GM20431 (cell line): ENCODE measurements around the gene PDZRN3.

Source experiments
- in situ Hi-C: fragments of 300-500 bp; cut with MseI, MboI; formaldehyde crosslinking; loops from one replicate; pipeline ENCODE4 v1.15.0; 2020; ENCODE audit warnings: low sequenced_read_pairs; ENCODE audit not compliant: unreplicated experiment

The PDZRN3 gene

DNA sequence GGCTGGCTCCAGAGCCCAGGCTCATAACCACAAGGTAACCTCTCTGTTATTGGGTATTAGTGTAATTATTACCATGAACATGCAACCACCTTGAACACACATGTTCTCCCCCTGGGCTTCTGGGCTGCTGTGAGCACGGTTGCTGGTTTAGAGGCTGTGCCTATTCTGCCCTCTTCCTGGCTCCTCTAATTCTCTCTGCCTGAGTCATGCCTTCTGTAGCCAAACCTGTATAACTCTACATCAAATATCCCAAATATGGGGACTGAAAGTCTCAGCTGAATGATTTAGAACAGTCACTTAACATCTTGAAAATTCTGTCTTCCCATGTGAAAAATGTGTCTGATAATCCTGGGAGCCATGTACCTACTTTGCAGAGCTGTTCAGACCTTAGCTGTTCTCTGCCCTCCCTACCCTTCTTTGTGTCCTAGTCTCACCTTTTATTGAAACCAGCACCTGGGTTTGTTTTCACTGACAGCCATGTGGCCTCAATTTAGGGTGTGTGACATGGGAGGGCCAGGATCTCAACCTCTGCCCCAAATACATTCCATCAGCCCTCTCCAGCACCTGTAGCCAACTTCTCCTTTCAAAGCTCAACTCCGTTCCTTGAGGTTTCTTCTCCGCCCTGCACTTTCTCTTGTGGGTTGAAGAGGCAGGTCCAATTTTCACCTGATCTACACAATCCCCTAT is 60.7 kb downstream of the PDZRN3 start:
- in situ Hi-C loops, result no loop called here

GRCh38 chr3:73561494-73561893 is 63.2 kb downstream of the PDZRN3 start:
- in situ Hi-C loops, result no loop called here

DNA sequence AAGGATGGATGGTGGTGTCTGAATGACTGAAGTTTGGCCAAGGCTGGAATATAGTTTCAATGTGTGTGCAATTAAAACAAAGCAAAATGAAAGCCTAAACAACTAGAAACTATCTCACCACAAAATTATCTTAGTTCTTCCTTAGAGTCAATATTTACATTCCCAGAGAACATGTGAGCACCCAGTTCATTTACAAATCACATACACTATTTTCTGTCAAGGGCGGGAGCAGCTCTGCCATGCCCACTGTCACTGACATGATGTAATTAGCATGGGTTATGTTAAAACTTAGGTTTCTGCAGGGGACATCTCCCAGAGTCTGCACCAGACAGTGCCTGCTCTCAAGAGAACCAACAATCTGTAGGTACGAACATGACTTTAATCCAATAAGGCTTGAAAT is 65.0 kb downstream of the PDZRN3 start:
- in situ Hi-C loops, result no loop called here

DNA sequence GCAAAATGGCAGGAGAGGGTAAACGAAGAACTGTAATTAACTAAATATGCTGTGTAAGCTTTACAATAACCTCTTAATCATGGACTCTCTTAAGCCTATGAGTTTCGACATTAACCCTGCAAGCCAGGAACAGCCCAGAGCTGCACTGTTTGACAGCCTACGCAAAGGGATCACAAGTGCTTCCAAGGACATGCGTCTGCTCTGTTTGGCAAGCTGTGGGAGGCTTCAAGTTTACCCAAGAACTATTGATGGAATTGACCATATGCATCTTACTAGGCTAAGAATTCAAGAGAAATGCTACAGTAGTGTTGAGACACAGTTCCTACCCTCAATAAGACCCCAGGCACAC is 66.0 kb downstream of the PDZRN3 start:
- in situ Hi-C loops, result no loop called here

GRCh38 chr3:73557986-73558726 is 66.6 kb downstream of the PDZRN3 start:
- in situ Hi-C loops, result no loop called here

DNA sequence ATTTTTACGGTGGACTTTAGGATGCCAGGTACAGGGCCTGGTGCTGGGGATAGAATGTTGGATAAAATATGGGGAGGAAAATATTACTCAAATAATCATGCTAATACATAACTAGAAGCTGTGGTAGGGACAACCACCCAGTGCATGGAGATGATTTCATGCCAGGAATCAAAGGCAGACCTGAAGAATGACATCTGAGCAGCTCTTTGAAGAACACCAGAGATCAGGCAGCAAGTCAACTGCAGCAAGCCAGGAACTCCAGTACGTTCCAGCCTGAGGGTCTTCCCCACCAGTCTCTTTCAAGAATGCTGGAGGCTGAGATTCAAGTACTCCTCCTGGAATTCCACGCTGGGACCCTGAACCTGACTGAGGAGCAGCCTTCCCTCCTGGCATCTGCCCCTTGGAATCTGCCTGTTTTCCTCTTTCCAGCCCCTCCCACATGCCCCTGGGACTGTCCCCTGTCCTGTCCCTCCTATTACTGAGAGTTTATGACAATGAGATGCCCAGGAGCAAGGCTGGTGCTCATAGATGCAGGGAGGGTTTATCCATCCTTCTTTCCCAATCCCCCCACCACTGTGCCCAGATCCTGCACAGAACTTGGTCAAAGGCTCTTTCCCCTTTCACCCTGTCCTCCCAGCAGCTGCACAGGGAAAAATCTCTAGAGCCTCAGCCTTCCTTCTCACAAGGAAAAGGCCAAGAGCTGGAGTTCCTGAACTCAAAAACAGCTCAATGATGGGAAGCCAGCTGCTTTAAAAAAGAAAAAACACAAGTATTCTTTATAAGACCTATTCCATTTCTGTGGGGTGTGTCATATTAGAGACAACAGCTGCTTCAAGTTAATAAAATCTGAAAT is 68.0 kb downstream of the PDZRN3 start:
- in situ Hi-C loops, result no loop called here

DNA sequence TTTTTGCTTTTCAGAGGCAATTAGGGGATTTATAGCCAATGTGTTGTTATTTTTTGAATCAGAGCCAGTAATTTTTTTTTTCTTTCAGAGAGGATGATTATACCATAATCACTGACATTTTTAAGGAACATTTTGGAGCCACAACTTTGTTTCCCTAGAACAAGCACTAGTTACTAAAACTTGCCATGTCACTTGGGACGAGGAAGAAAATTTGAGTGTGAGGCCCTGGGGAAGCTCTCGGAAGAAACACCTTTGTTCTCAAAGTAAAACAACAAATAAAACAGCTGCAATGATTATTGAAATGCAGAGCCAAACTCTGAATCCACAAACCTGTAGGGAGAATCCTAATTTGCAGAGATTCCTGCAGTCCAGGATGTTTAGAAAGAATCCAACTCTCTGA is 69.7 kb downstream of the PDZRN3 start:
- in situ Hi-C loops, result no loop called here

DNA sequence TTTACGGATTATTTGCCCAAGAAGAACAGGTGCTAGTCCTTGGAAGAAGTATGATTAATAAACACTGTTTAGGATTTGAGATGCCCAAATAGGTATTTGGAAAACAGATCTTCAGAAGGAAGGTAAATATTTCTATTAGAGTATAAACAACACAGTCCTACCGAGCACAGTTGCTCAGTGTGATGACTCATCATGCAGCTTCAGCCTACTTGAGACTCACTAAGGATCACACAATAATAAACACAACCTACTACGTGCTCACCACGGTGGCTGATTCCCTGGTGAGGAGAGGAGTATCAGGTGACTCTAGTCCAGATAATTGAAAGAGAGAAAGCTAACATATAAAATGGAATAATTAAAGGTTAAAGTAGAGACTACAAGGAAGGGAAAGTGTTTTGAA is 72.0 kb downstream of the PDZRN3 start:
- in situ Hi-C loops, result no loop called here

DNA sequence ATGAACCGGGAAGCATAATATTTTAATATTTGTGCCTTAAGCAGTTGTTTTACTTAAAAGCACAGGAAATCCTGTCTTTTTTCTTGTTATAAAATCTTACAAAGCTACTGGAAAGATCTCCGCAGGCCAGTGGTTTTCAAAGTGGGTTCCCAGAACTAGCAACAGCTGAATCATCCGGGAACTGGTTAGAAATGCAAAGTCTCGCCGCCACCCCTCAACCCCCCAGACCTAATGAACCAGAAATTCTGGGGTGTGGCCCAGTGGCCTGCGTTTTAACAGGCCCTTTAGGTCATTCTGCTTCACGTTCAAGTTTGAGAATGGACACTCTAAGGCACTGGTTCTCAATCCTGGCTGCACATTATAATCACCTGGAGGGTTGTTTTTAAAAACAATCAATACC is 74.7 kb downstream of the PDZRN3 start:
- in situ Hi-C loops, result no loop called here

- in situ Hi-C loops, result no loop called here
Observed at GRCh38 chr3:73549051-73549600, 75.6 kb downstream of the PDZRN3 start.

- in situ Hi-C loops, result no loop called here
Observed at GRCh38 chr3:73548436-73548835, 76.3 kb downstream of the PDZRN3 start.

GRCh38 chr3:73547427-73548248 is 77.1 kb downstream of the PDZRN3 start:
- in situ Hi-C loops, result no loop called here

DNA sequence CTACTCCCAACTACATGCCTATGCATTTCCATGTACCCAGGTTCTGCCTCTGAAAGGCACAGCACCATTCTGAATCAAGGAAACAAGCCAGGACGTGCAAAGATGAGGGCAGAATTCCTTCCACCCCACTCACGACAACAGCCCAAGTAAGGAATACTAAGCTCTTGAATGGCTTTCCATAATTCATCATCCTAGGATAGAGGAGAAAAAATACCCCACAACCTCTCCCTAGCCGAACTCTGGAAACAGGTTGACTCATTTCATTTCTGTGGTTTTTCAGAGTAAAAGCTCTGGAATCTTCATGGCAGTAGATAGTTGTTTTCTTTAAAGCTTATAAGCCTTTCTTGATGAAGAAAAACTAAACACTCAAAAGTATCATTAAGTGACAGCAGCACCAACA is 77.8 kb downstream of the PDZRN3 start:
- in situ Hi-C loops, result no loop called here

DNA sequence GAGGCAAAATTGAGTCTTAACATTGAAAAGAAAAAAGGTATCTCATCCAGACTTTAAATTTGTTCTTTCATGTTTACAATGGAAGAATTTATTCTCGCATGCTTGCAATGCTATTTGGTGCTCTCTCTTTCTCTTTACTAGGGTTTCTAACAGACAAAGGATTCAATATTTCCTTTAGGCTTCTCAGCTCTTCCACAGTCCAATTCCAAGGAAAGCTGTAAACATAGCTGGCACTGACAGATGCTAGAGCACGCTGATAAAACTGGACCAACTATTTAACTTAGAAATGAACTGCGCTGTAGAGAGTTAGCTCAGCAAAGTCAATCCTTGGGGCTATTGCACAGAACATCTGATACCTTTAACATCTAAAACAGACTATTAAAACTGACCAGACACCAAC is 81.3 kb downstream of the PDZRN3 start:
- in situ Hi-C loops, result no loop called here

DNA sequence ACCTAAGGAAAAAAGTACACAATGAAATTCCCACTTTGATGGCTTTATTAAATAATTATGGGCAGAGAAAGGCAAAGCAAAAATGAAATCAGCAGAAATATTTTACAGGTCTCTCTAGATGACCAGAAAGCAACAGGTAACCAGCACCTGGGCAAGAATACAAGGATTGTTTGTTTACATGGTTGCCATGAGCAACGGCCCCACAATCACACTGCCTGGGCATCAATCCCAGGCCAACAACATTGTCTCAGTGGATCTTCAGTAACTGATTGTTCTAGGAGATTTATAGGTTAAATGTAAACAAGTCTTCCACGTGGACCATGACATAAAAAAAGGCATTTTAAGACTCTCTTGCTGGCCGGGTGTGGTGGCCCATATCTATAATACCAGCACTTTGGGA is 82.6 kb downstream of the PDZRN3 start:
- in situ Hi-C loops, result no loop called here

GRCh38 chr3:73540969-73541740 is 83.6 kb downstream of the PDZRN3 start:
- in situ Hi-C loops, result no loop called here

DNA sequence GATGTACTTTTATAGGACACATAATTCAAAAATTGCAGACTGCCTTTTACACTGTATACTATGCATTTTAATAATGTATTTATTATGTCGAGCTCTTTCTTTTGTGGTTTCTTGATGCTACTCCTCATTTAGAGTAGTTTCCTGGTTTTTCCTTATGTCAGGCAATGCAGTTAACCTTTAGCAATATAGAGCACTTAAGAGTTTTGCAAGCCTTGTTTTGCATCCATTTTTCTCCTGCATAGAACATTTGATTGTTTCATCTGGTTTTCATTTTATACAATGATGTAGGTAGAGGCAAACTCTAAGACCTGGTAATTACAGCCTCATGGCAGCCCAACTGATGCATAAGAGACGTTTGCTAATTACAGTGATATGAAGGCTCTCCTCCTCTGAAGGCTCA is 86.3 kb downstream of the PDZRN3 start:
- in situ Hi-C loops, result no loop called here

GRCh38 chr3:73536952-73537351 is 87.8 kb downstream of the PDZRN3 start:
- in situ Hi-C loops, result no loop called here

- in situ Hi-C loops, result no loop called here
Observed at GRCh38 chr3:73536336-73536895, 88.3 kb downstream of the PDZRN3 start.
